GM15510 (cell line): ENCODE results near the gene NCKIPSD.

Experiments used
- POLR2A ChIP-seq: IDR thresholded peaks from 3 replicates; pipeline ENCODE4 v1.6.1; 2011; ENCODE audit warnings: borderline replicate concordance; ENCODE audit not compliant: insufficient read length; ENCODE audit errors: extremely low read depth

The NCKIPSD gene

DNA sequence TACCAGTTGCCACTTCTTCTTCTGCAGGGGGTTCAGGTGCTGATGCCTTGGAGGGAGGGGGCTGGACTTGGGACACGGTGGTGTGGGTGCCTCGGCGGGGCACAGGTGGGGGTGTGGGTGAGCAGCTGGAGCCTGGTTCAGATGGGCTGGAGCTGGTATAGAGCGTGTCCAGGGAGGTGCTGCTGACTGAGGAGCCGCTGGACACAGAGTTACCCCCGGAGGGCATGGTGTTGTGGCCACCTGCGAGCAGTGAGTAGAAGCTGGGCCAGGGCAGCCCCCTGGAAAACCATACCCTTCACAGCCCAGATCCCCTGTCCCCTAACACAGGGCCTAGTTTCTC lies 4.2 kb downstream of the NCKIPSD start:
- TF ChIP-seq POLR2A, result no peak

DNA sequence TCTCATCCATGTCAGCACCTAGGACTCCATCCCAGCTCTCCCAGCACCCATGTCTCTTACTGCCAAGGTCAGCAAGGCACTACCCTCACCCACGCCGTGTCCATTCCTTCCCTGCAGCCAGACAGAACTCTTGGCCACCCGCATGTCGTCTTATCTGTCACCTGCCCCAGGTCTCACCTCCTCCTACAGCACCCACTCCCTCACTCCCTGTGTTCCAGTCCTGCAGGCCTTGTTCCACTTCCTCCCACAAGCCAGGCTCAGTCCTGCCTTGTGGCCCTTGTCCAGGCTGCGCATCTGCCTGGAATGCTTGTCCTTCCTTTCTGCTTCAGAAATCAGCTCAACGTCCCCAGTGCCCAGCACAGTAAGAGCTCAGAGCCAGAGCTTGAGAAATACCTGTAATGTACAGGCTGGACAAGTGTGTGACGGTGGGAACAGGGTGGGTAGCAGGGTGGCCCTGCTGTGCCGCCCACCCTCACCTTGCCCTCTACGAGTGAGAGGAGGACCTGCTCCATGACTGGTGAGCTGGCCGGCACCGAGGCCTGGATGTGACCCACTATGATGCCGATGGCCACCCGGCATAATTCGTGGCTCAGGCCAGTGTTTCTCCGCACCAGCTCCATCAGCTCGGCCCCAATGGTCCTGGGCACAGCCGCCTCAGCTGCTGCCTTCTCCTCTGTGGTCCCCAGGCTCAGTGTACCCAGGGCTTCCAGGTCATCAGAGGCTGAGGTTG lies 4.7 kb downstream of the NCKIPSD start:
- TF ChIP-seq POLR2A, result no peak

DNA sequence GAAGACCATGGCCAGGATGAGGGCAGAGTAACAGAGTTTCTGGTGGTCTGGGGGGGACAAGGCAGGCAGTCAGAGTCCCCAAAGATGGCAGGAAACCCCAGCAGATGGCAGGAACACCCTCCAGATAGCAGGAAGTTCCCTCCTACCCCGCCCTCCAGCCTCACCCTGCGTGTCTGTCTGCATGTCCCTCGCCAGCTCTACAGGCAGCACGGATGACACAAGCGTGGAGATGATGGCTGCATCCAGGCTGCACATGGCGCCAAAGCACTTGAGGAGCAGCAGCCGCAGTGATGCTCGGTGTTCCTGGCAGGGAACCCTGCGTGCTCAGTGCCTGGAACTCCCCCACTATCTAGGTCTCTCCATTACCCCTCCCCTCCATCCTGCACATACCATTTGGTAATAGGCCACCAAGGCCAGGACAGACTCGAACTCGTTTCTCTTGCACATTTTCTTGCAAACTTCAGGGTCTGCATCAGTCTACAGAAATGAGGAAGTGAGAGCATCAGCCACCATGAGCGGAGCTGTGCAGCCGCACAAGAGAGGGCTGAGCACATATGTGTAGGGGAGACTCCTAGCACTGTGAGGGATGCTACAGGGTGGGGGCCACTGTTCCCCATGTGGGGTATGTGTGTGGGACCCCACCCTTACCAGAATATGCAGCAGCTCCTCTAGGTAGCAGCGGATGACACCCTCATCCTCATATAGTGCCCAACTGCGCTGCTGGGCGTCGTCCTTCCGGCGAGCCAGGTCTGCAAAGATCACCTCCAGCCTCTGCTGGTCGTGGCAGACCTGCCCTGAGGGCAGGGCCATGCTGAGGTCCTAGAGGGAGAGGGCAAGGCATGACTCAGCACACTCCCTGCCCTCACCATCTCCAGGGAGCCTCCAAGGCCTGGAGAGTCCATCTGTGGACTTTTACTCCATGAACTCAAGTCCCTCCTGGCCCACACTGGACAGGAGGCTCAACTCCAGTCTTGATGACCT lies 6.0 kb downstream of the NCKIPSD start:
- no peak for TF ChIP-seq POLR2A

DNA sequence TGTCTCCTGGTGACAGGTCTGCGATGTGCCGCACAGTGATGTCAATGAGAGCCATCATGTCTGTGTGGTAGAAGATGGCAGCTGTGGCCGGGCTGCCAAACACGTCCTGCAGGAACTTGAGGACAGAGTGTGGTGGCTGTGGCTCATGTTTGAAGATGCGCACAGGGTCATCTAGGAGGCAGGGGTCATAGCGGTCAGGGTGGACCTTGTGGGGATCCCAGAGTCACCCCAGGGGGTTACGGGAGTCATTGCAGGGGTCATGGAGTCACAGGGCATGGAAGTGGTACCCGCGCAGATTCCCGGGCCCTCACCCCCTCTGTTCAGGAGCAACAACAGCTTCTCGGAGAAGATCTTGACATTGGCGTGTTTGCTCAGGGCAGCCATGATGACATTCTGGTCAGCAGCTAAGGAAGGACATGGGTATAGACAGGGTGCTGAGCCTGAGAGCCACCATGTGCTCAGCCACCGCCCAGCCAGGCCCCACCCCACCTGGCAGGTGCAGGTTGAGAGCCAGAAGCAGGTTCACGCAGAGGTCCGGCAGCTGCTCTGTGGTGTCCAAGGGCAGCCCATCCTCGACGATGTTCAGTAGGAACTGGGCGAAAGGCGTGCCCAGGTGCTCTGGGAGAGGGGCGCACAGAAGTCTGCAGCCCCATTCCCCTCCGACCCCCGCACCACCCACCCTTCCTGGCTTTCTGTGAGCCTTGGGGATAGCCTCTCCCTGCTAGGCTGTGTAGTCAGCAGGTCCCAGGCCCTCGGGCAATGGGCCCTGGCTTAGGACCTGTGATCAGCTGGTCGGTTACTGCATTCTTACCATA lies 6.9 kb downstream of the NCKIPSD start:
- TF ChIP-seq POLR2A, result no peak

DNA sequence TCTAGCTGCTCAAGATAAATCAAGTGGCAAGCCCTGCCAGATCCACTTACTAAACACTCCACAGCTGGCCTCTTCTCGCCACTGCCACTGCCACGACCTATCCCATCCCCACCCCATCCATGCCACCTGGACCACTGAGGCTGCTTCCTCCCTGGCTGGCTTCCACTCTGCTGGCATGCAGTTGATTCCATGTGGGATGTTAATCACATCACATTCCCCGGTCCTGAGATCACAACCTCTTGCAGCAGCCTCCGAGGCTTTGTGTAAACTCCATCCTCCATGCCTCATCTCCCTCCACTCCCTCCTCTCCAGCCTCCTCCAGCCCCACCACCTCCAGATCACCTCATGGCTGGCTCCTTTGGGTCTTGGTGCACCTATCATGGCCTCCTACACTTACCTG lies 7.7 kb downstream of the NCKIPSD start:
- no peak for TF ChIP-seq POLR2A

DNA sequence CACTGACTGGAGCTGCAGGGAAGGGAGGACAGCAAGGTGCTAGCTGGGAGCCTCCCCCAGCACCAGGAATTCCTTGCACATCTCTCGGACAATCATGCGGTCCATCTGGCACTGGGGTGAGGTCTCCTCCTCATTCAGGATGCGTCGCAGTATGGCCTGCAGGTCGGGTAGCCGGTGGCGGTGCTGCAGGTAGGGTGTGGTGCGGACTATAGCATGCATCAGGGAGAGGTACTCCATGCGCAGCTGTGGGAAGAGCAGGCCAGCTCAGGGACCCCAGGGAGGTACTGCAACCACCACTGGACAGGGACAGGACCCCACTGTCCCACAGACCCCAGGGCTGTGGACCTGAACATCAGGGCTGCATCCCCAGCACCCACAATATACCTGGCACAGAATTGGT lies 11.2 kb downstream of the NCKIPSD start:
- no peak for TF ChIP-seq POLR2A

DNA sequence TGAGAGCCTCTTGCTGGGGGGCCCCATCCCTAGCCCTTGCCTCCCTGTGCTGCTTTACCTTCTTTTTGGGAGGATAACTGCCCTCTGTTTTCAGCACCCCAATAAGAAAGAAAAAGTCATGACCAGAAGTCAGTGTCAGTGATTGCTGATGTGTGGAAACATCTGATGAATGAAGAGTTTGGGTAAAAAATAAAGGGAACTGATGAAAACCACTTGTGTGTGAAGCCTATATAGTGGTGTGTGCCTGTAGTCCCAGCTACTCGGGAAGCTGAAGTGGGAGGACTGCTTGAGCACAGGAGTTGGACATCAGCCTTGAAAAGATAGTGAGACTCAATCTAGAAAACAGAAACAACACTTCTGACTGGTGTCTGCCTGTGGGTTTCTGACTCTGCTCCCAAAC lies 13.2 kb downstream of the NCKIPSD start:
- no peak for TF ChIP-seq POLR2A

DNA sequence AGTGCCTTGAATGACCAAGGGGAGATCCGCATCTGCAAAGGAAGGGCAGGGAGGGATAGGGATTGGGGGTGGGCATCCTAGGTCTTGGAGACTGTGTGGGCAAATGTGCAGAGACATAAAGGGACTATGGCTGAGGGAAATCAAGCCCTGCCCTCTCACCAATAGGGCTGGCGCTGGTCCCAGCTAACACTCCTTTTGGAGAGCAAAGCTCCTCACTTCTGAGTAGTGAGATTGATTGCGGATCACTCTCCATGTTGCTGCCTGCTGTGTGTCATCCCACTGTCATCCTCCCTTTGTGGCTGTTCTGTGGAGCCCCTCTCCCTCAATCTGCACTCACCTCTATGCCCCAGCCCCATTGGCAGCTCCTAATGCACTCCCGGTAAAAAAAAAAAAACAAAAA lies 20.8 kb downstream of the NCKIPSD start:
- TF ChIP-seq POLR2A, result no peak

DNA sequence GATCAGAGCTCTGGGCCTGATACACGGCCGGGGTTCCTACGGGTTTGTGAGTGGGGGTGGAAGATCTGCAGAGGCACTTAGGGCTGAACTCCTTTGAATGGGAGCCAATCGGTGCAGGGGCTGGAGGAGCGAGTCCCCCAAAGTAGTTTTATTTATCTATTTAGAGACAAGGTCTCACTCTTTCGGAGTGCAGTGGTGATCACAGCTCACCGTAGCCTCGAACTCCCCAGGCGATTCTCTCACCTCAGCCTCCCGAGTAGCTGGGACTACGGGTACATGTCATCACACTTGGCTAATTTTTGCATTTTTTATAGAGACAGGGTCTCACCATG lies 21.4 kb downstream of the NCKIPSD start:
- TF ChIP-seq POLR2A, result no peak

DNA sequence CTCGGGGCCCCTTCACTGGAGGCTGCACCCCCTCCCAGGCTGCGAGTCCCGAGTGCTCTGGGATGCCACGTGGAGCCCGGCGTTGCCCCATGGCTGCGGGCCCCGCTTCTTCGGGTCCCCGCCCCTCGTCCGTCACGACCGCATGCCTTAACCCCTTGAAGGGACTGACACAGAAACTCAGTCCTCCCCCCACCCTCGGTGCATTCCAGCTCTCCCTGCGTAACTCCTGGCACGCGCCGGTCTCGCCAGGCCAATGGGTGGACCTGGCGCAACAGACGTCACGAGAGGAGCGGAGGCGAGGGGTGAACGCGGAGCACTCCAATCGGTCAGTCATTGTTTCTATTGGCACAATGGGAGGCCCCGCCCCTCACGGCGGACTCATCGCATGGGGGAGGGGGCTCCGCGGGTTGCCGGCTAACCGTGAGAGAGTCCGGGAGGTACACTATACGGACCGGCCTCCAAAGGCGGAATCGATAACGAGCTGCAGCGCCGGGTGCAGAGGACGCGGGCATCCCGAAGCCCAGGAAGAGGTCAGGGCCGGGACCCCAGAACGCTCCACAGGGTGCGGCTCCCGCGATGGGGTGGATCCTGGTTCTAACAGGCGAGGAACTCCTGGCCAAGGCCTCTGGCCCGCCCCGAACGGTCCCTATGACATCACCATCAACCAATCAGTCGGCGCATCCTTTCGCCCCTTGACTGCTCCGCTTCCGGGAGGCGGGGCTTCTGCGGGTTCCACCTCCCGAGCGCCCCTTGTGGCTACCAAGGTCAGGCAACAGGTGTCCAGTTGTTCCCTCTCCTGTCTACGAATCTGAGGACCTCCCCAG lies 22.0 kb downstream of the NCKIPSD start:
- peak; percentile 55 for TF ChIP-seq POLR2A

DNA sequence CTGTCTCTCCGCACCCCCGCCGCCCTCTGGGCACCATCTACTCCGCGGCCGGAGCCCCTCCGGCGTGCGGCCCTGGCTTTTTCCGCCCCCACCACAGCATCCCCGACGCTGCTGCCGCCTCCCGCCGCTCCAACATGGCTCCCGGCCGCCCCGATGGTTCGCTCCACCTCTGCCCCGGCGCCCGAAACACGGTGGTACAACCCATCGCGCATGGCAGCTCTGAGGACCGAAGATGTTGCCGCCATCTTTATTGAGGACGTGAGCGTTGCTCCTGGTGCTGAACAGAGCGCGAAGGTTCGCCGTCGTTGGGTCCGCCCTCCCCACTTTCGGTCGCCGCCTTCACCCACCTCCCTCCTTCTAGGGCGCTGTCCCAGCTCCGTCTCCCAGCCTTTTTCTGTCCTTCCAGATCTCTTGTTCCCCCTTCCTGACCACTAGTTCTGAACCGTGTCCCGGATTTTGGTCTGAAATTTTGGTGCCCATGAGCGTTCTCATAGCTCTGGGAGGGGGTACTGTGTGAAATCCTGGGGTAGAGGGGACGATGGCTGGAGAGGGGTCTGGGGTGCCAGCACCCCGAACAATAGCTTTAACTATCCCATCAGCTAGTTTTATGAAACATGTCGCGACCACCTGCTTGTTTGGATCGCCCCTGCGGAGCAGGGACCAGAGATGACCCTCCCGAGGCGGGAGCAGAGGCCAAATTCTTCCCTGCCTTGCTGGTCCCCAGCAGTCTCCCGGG lies 22.8 kb downstream of the NCKIPSD start, which contains the start of gene CELSR3:
TSS of gene CELSR3 (minus strand) at position 134 of the 736 bp plus-strand sequence. CDS start 252 bp downstream, outside the sequence.
- peak; percentile 9 for TF ChIP-seq POLR2A

DNA sequence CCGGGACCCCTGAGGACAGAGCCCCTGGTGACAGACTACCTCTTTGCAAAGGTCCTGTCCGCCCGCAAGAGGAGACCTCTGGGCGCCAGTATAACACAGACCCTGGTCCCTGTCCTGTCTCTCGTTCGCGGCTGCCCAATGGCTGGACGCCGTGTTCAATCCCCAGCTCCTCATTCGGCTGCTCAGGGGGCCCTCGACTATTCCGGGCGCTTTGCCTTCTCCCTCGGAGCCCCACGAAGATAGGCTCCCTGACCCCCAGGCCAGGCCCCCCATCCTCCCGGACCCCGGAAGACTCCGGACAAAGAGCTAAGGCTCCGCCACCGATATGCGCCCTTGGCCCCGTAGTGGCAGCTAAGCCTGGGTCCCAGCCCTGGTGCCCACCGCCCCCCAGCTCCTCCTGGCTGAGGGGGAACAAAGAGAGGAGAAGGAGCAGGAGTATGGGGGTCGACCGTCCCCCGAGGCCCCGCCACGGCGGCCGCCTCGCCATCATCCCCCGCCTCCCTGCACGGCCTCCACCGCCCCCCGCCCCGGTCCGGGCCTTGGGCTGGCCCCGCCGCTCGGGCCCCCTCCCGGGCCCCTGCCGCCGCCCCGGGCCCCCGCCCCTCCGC lies 23.5 kb downstream of the NCKIPSD start:
- TF ChIP-seq POLR2A, result no peak

DNA sequence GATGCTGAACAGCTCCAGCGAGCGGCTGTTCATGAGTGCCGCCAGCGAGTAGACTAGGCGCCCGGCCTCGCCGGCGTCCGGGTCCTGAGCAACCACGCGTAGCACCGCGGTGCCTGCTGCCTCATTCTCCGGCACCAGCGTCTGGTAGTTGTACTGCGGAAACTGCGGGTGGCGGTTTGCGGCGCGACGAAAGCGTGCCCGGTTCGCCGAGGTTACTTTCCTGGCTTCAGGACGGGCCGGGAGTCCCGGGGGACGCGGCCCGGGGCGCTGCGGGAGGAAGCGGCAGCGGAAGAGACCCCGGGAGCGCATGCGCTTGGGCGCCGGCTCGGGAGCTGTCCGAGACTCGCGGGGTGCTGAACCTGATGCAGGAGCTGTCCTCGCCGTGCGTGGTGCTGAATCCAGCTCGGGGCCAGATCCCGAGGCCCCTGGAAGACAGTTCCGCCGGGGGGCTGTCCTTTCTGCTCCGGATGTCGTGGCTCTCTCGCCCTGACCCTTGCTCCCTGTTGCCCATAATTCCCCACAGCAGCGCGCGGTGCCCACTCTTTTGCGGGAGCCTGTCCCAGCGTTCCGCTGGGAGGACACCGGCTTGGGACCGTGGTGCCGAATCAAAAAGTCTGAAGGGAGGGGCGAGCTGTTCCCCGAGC lies 24.1 kb downstream of the NCKIPSD start:
- no peak for TF ChIP-seq POLR2A
